GM21423 (cell line): Measurements from ENCODE around the gene RASAL2.

ENCODE experiments used
- ATAC-seq: cut with Tn5 transposase; IDR thresholded peaks from one replicate; pipeline ENCODE4 v1.9.1; 2021; ENCODE audit warnings: mild to moderate bottlenecking, moderate library complexity; ENCODE audit not compliant: unreplicated experiment

The RASAL2 gene

GRCh38 chr1:178483251-178483957, 389.5 kb downstream of the RASAL2 start:
- no peak for ATAC-seq

DNA sequence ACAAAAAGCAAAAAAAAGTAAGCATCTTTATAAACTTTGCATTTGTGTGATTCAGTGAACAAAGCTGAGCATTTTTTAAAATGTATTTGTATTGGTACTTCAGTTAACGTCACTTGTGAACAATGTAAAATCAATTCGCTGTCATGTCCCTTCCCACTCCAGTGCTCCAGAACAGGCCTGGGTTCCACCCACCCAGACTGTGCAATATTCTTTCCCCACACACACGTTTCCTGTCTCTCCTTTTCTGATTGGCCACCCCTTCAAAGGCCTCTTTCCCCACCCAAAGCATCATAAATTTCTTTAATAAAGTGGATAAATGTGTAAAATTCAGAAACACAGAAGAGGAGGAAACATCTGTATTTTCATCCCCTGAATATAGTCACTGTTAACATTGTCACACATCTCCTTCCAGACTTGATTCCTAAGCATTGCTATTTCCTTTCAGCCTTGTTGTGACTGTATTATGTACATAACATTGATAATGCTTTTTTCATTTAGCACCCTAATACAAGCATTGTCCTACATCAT, 390.9 kb downstream of the RASAL2 start:
- no peak for ATAC-seq

- ATAC-seq, result no peak
Observed at GRCh38 chr1:178485541-178485981, 391.7 kb downstream of the RASAL2 start.

- no peak for ATAC-seq
Observed at GRCh38 chr1:178486100-178487069, 392.5 kb downstream of the RASAL2 start.

DNA sequence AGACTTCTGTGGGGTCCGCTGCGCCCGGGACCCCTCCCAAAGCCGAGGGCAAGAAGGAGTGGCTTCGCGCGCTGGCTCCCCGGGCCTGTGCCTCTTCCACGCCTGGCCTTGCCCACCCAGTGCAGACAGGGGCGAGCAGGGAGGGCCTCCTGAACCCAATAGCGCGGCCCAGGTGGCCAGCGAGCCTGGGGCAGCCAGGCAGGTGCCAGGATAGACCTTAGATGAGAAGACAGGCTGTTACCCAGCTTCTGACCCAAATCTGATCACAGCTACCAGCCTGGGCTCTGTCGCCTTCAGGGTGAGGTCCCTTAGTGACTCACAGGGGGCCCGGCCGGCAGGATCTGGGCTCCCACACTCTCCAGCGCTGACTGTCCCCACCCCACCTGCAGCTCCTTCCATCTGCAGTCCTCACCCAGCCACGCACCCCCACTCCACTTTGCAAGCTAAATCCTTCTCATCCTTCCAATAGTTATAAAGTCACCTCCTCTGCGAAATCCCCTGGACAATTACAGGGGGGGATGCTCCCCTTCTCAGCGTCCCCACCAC, 393.2 kb downstream of the RASAL2 start:
- ATAC-seq, result no peak

DNA sequence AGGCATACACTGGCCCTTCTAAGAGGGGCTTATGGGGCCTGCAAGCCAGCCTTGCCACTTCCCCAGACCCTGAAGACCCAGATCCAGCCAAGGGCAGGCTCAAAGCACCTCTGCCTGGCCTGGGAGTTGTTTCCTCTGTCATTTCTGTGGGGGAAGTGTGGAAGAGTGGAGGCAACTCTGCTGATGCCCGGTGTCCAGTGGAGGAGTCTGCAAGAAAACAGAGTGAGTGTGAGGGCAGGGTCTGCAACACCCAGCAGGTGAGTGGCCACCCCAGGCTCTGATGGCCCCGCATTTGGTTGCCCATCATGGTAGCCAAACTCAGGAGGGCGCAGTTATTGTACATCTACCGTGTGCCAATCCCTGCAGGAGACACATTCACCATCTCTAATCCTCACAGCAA, 394.5 kb downstream of the RASAL2 start:
- ATAC-seq, result no peak

GRCh38 chr1:178489399-178489798, 395.5 kb downstream of the RASAL2 start:
- no peak for ATAC-seq

GRCh38 chr1:178490136-178490535, 396.2 kb downstream of the RASAL2 start:
- ATAC-seq, result no peak

- no peak for ATAC-seq
Observed at GRCh38 chr1:178490967-178491366, 397.1 kb downstream of the RASAL2 start.

- no peak for ATAC-seq
Observed at GRCh38 chr1:178491721-178492120, 397.8 kb downstream of the RASAL2 start.

DNA sequence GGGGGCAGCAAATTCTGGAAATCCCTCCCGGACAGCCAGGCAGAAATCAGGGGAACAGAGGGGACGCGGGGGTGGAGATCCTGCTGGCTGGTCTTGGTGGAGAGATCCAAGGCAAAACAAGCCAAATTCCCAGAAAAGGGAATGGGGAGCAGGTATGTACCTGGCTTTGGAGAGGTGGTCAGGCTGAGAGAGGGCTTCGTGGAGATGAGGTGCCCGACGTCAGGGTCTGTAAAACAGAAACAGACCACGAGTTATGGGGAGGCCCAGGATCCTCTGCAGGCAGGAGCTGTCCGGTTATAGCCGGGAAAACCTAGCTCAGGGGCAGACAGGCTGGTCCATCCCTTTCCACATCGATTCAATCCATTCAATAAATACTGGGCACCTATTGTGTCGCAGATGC, 398.4 kb downstream of the RASAL2 start:
- ATAC-seq, result no peak

DNA sequence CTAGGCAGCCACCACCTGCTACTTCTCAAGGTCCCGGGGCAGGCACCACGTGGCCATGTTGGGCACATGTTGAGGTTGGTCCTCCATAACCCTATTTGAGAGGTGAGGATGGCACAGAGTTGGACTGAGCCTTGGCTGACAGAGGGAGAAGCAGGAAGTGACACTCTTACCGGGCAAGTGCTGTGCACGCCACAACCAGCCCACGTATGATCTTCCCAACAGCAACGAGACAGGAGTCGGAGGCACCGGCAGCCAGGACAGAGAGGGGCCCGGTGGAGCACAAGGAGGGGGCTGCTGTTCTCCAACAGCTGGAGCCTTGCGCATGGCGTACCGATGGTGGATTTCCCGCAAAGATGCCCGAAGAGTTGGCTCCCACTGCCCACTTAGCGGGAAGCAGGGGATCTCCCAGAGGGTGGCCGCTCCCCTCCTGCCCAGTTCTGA, 399.4 kb downstream of the RASAL2 start:
- ATAC-seq, result no peak

- no peak for ATAC-seq
Observed at GRCh38 chr1:178494569-178494971, 400.7 kb downstream of the RASAL2 start.

GRCh38 chr1:178495158-178495557, 401.3 kb downstream of the RASAL2 start:
- ATAC-seq, result no peak

DNA sequence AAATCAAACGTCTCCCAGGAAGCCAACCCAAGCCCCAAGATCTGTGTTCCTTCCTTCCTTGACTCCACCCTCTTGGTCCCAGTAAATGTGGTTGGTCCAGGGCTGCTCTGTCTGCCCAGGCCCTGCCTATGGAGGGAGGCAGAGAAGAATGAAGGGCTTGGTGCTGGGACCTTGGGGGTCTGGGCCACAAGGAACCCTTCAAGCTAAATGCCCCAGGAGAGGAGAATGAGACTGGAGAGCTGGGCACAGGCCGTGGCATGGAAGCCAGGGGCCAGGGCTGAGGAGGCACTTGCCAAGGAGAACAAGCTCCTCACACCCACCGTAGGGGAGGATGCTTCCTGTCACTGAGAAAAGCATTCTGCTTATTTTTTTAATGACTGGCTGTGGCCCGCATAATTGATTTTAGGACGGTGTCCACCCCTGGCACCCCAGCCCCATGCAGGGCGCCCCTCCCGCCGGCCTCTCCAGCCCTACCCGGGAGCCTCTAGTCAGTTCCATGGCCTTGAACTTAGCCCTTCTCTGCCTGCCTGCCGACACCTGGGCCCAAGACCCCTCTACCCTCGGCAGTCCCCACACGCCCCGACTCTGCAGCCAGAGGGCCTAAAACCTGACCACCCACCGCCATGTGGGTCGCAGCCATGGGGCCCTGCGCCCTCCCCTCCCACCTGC, 402.0 kb downstream of the RASAL2 start:
- no peak for ATAC-seq

DNA sequence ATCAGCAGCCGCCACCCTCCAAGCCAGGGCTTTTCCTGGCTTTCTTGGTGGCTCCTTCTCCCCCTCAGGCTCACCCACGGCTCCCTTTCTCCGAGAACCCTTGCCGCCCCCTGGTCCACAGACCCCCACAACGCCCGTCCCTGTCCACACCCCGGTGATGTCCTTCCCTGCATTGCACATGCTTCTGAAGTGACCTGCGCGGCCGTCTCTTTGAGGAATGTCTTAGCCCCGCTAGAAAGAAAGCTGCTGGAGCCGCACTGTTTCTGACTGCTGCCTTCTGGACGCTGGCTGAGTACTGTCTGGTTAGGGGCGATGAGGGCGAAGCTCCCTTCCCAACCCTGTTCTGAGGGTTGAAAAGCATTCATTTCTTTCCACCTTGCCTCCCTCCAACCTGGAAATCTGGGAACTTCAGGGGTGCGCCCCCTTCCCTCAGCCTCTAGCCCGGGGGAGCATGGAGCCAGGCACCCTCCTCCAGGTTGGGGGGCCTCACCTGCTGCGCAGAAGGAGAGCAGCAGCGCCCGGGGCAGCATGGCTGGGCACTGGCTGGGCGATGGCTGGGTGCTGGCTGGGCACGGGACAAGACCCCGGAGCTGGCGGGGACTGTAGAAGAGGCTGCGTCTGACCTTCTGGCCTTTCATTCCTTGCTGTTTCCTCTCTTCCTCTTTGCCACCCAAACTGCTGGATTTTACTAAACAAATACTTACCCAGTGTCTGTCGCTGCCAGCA, 402.7 kb downstream of the RASAL2 start, which contains the start of gene CLEC20A:
CLEC20A (minus strand) TSS at position 555 of the 726 bp plus-strand sequence; CDS start at position 530, 25 bp downstream.
- ATAC-seq, result no peak

GRCh38 chr1:178497903-178498478, 404.1 kb downstream of the RASAL2 start:
- no peak for ATAC-seq

DNA sequence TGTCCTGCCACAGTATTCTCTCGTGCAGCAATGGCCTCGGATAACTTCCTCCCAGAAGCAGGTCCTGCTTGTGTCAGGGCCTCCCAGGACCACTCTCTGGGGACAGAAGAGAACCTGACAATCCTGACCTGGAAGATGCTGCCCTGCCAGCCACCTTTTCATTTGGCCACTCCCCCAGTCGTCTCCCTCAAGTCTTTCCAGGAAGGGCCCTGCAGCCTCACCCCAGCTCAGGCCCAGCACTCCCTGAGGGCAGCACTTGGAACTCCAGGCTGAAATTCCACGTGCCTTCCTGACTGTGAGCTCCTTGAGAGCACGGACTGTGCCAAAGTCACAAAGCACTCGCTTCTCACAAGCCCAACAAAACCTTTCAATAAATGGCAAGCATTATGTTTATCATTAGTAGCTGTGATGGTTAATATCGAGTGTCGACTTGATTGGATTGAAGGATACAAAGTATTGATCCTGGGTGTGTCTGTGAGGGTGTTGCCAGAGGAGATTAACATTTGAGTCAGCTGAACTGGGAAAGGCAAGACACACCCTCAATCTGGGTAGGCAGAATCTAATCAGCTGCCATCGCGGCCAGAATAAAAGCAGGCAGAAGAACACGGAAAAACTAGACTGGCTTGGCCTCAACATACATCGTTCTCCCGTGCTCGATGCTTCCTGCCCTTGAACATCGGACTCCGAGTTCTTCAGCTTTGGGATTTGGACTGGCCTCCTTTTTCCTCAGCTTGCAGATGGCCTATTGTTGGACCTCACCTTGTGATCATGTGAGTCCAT, 405.2 kb downstream of the RASAL2 start:
- ATAC-seq, result no peak
